ENCODE measurements around the gene PPIP5K2.

DNA sequence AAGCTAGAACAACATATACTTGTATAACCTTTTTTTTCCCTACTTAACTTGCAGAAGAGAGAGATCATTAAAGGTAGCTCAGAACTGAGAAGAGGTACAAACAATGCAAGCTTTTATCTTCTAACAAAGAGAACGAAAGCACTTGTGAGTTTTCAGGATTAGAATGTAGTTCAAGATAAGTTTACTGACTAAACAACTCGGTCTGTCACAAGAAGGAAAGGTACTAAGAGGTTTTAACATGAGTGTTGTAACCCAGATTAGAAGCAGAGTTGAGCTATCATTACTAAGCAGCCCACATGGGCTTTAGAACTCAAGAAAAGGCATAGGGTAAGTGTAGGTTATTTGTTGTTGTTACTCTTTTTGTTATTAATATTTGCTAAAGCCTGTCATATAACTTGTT lies 25.4 kb upstream of the PPIP5K2 start:
- TF ChIP-seq, protein P1, sequence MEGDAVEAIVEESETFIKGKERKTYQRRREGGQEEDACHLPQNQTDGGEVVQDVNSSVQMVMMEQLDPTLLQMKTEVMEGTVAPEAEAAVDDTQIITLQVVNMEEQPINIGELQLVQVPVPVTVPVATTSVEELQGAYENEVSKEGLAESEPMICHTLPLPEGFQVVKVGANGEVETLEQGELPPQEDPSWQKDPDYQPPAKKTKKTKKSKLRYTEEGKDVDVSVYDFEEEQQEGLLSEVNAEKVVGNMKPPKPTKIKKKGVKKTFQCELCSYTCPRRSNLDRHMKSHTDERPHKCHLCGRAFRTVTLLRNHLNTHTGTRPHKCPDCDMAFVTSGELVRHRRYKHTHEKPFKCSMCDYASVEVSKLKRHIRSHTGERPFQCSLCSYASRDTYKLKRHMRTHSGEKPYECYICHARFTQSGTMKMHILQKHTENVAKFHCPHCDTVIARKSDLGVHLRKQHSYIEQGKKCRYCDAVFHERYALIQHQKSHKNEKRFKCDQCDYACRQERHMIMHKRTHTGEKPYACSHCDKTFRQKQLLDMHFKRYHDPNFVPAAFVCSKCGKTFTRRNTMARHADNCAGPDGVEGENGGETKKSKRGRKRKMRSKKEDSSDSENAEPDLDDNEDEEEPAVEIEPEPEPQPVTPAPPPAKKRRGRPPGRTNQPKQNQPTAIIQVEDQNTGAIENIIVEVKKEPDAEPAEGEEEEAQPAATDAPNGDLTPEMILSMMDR (IDR thresholded peaks at IDR 0.05; ENCODE audit: low read depth, low read length): no peak
- no peak for TF ChIP-seq POLR2A (IDR thresholded peaks at IDR 0.05; ENCODE audit: extremely low read depth, insufficient read length)
- TF ChIP-seq, protein P2, sequence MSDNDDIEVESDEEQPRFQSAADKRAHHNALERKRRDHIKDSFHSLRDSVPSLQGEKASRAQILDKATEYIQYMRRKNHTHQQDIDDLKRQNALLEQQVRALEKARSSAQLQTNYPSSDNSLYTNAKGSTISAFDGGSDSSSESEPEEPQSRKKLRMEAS (IDR thresholded peaks at IDR 0.05; ENCODE audit: low read depth, low read length): no peak
- no peak for TF ChIP-seq MYC (IDR thresholded peaks at IDR 0.05; ENCODE audit: low read depth, low read length)
